Mucosa of gallbladder (tissue), 1 donor: Measurements from ENCODE around the gene TNF. TPM values are rescaled to one million over a fixed set of nuclear protein-coding genes. Genes with fewer than 3 reads are reported as not detected.

Source experiments
- DNase-seq: peaks from one replicate; pipeline ENCODE4 v3.0.0-alpha.2; 2020; ENCODE audit warnings: low spot score
- total RNA-seq: library from RNA; stranded (reverse); gene quantifications from one replicate; pipeline ENCODE4 v1.2.1, GENCODE V29; 2021
- donor health status: DM: no; HTN: no; CAD: no.

Gene TNF
- total RNA-seq, 1 donor from 2014 or later = 6.6 TPM

GRCh38 chr6:31573239-31574105 is 1.9 kb upstream of the TNF start:
- no peak for DNase-seq

GRCh38 chr6:31574106-31575061 is 981 bp upstream of the TNF start:
- no peak for DNase-seq

- DNase-seq = no peak
These were observed 754 bp downstream of the TNF start for GRCh38 chr6:31575952-31576685.

- no peak for DNase-seq
These were observed 1.7 kb downstream of the TNF start for GRCh38 chr6:31576897-31577578.

- DNase-seq = no peak
These were observed 2.2 kb downstream of the TNF start for GRCh38 chr6:31577579-31577966.

GRCh38 chr6:31578184-31579118 is 3.1 kb downstream of the TNF start:
- no peak for DNase-seq

- DNase-seq = no peak
These were observed 3.7 kb downstream of the TNF start for GRCh38 chr6:31579119-31579505.

- DNase-seq = no peak
These were observed 4.4 kb downstream of the TNF start for GRCh38 chr6:31579546-31580437.

- DNase-seq = no peak
These were observed 5.0 kb downstream of the TNF start for GRCh38 chr6:31580438-31580740.

- DNase-seq = peak; percentile 88
These were observed 5.6 kb downstream of the TNF start for GRCh38 chr6:31580807-31581433.

GRCh38 chr6:31581434-31582229 is 6.3 kb downstream of the TNF start:
- no peak for DNase-seq

GRCh38 chr6:31582230-31582643 is 6.9 kb downstream of the TNF start, which contains the start of gene LTB:
Gene LTB, minus strand, starts transcription at chr6:31582424. Its CDS starts 7 bp downstream, at chr6:31582417.
- no peak for DNase-seq

GRCh38 chr6:31585491-31585890 is 10.1 kb downstream of the TNF start:
- no peak for DNase-seq

GRCh38 chr6:31586008-31586407 is 10.6 kb downstream of the TNF start, which contains the start of gene LST1:
Gene LST1, plus strand, starts transcription at chr6:31586277. Its CDS starts 1,023 bp downstream, at chr6:31587300.
- no peak for DNase-seq

GRCh38 chr6:31586599-31587281 is 11.4 kb downstream of the TNF start:
- DNase-seq = no peak

- DNase-seq = no peak
These were observed 12.7 kb downstream of the TNF start for GRCh38 chr6:31587791-31588777.
